HG02981 (cell line): ENCODE results near the gene MRPS33.
"Not testable (repeated sequence)": the region's sequence is repeated elsewhere in the genome, so short reads cannot be mapped to it uniquely, and the experiment has no call there.

Experiments used
- ATAC-seq: cut with Tn5 transposase; IDR thresholded peaks from one replicate; pipeline ENCODE4 v1.9.1; 2021; ENCODE audit warnings: mild to moderate bottlenecking, moderate library complexity; ENCODE audit not compliant: unreplicated experiment

MRPS33 gene

GRCh38 chr7:141014524-141015395 is at the start of gene MRPS33:
Gene MRPS33 (minus strand): TSS chr7:141014952. CDS start chr7:141010633, 4,319 bp downstream.
- peak; percentile 97 for ATAC-seq

- ATAC-seq = no peak
Observed at GRCh38 chr7:141057788-141058187, 43.0 kb upstream of the MRPS33 start.

GRCh38 chr7:141055146-141055545 is 40.4 kb upstream of the MRPS33 start:
- ATAC-seq = no peak

GRCh38 chr7:141053626-141054025 is 38.9 kb upstream of the MRPS33 start:
- ATAC-seq = peak; percentile 63

GRCh38 chr7:141045842-141046620 is 31.3 kb upstream of the MRPS33 start:
- no peak for ATAC-seq

- ATAC-seq = no peak
Observed at GRCh38 chr7:141045126-141045841, 30.5 kb upstream of the MRPS33 start.

- ATAC-seq = no peak
Observed at GRCh38 chr7:141043616-141044015, 28.9 kb upstream of the MRPS33 start.

GRCh38 chr7:141042222-141043193 is 27.8 kb upstream of the MRPS33 start:
- ATAC-seq = no peak

- ATAC-seq = no peak
Observed at GRCh38 chr7:141039376-141039775, 24.6 kb upstream of the MRPS33 start.

- not testable (repeated sequence) for ATAC-seq
Observed at GRCh38 chr7:141038100-141038499, 23.3 kb upstream of the MRPS33 start.

GRCh38 chr7:141032539-141033323 is 18.0 kb upstream of the MRPS33 start:
- ATAC-seq = not testable (repeated sequence)

GRCh38 chr7:141028767-141029166 is 14.0 kb upstream of the MRPS33 start:
- no peak for ATAC-seq

GRCh38 chr7:141027043-141027442 is 12.3 kb upstream of the MRPS33 start:
- ATAC-seq = no peak

- ATAC-seq = no peak
Observed at GRCh38 chr7:141024668-141025067, 9.9 kb upstream of the MRPS33 start.

GRCh38 chr7:141023295-141023694 is 8.5 kb upstream of the MRPS33 start:
- ATAC-seq = no peak

- ATAC-seq = no peak
Observed at GRCh38 chr7:141017555-141017954, 2.8 kb upstream of the MRPS33 start.

GRCh38 chr7:141016349-141016748 is 1.6 kb upstream of the MRPS33 start:
- no peak for ATAC-seq

GRCh38 chr7:141014125-141014523 is 628 bp downstream of the MRPS33 start:
- no peak for ATAC-seq

GRCh38 chr7:141013345-141013715 is 1.4 kb downstream of the MRPS33 start:
- no peak for ATAC-seq
